OCI-LY7 (cell line): Measurements from ENCODE around the gene OR4F15. TPM values are rescaled to one million over a fixed set of nuclear protein-coding genes. Genes with fewer than 3 reads are reported as not detected.
"Not testable (repeated sequence)": the region's sequence is repeated elsewhere in the genome, so short reads cannot be mapped to it uniquely, and the experiment has no call there.

Experiments
- BruUV-seq: library from RNA; stranded (reverse); fragments of 400-500 nt; replicated peaks from 2 replicates; lab custom pipeline; 2021; lab: Mats Ljungman, UMichigan
- CTCF ChIA-PET: fragments of 300-600 bp; sonication (Branson Sonifier 250); formaldehyde crosslinking; loops from one replicate; lab custom pipeline; 2022; ENCODE audit warnings: antibody characterized with exemption; ENCODE audit not compliant: unreplicated experiment; lab: Charles Lee
- POLR2A ChIA-PET: fragments of 300-600 bp; sonication (Branson Sonifier 250); formaldehyde crosslinking; loops from one replicate; lab custom pipeline; 2022; ENCODE audit warnings: antibody characterized with exemption; lab: Charles Lee
- DNase-seq: peaks from one replicate; pipeline ENCODE4 v3.0.0-alpha.2; 2015; ENCODE audit warnings: low spot score
- H2AFZ ChIP-seq: fragments of 200-600 bp; sonication (generic), shearing (Covaris generic); 2 replicates; pipeline ENCODE4 v1.6.1; 2014; ENCODE audit warnings: mild to moderate bottlenecking, antibody characterized with exemption, low read length, moderate library complexity
- H3K27ac ChIP-seq: fragments of 200-600 bp; sonication (generic); 2 replicates; pipeline ENCODE4 v1.5.1; 2014; ENCODE audit warnings: mixed run types, low read depth, mild to moderate bottlenecking, moderate library complexity, low read length, inconsistent platforms; ENCODE audit not compliant: poor library complexity, severe bottlenecking
- H3K36me3 ChIP-seq: fragments of 200-600 bp; sonication (generic); 2 replicates; pipeline ENCODE4 v1.6.1; 2014; ENCODE audit warnings: mild to moderate bottlenecking, antibody characterized with exemption, low read length, moderate library complexity, mixed read lengths; ENCODE audit not compliant: insufficient read depth
- H3K4me1 ChIP-seq: fragments of 200-600 bp; sonication (generic); 2 replicates; pipeline ENCODE4 v1.5.1; 2014; ENCODE audit warnings: mild to moderate bottlenecking, low read length; ENCODE audit not compliant: insufficient read depth, poor library complexity, severe bottlenecking
- H3K4me2 ChIP-seq: fragments of 200-600 bp; sonication (generic); 2 replicates; pipeline ENCODE4 v1.6.1; 2014; ENCODE audit warnings: mild to moderate bottlenecking, low read length
- H3K4me3 ChIP-seq: fragments of 200-600 bp; sonication (generic); 2 replicates; pipeline ENCODE4 v1.5.1; 2014; ENCODE audit warnings: mild to moderate bottlenecking, low read depth, low read length; ENCODE audit not compliant: poor library complexity, severe bottlenecking
- H3K79me2 ChIP-seq: fragments of 200-600 bp; sonication (generic); 2 replicates; pipeline ENCODE4 v1.6.1; 2016; ENCODE audit warnings: low read depth, mild to moderate bottlenecking, low read length, moderate library complexity, mixed read lengths; ENCODE audit not compliant: insufficient read depth
- H3K9me2 ChIP-seq: fragments of 200-600 bp; sonication (generic); 2 replicates; pipeline ENCODE4 v1.6.1; 2016; ENCODE audit warnings: mild to moderate bottlenecking, low read length, mixed read lengths; ENCODE audit not compliant: insufficient read depth
- H3K9me3 ChIP-seq: fragments of 200-600 bp; sonication (generic); 2 replicates; pipeline ENCODE4 v1.6.1; 2014; ENCODE audit warnings: mild to moderate bottlenecking, mixed run types, low read length, mixed read lengths
- H4K20me1 ChIP-seq: fragments of 200-600 bp; sonication (generic); 2 replicates; pipeline ENCODE4 v1.6.1; 2014; ENCODE audit warnings: mild to moderate bottlenecking, antibody characterized with exemption, low read length, moderate library complexity, mixed read lengths; ENCODE audit not compliant: insufficient read depth
- EZH2phosphoT487 ChIP-seq: fragments of 200-600 bp; sonication (generic); IDR thresholded peaks from 2 replicates; pipeline ENCODE4 v1.6.1; 2018; ENCODE audit warnings: low read depth, borderline replicate concordance, mild to moderate bottlenecking, mixed run types, antibody characterized with exemption, low read length, moderate library complexity, mixed read lengths
- intact Hi-C: fragments of 100-400 bp; cut with micrococcal nuclease; formaldehyde crosslinking; loops from one replicate; pipeline ENCODE4 v1.10.0; 2022; ENCODE audit not compliant: unreplicated experiment
- total RNA-seq, 2 experiments: library from RNA; depleted of rRNA in 1 of 2; stranded (reverse); fragments of >200 nt in 1 of 2; shearing (Covaris generic) in 1 of 2; gene quantifications; 2 replicates each; pipeline ENCODE4 v1.2.3, GENCODE V29; 2014 to 2022
- TF ChIP-seq, protein P1 (sequence below): fragments of 200-600 bp; sonication (generic); conservative IDR thresholded peaks from 2 replicates; pipeline ENCODE4 v1.5.1; 2014; ENCODE audit warnings: mild to moderate bottlenecking, antibody characterized with exemption, low read length, moderate library complexity, mixed read lengths

The OR4F15 gene
- total RNA-seq, 2 experiments from 2014 or later = not detected

- H3K4me3 ChIP-seq, H3K79me2 ChIP-seq, intact Hi-C loops, DNase-seq, BruUV-seq, H3K27ac ChIP-seq, H3K4me2 ChIP-seq, H3K9me3 ChIP-seq, H2AFZ ChIP-seq, H3K9me2 ChIP-seq, H3K36me3 ChIP-seq, H3K4me1 ChIP-seq, H4K20me1 ChIP-seq, CTCF ChIA-PET, POLR2A ChIA-PET: not testable (repeated sequence)
Observed at GRCh38 chr15:101790748-101791147, 21.3 kb upstream of the OR4F15 start.

DNA sequence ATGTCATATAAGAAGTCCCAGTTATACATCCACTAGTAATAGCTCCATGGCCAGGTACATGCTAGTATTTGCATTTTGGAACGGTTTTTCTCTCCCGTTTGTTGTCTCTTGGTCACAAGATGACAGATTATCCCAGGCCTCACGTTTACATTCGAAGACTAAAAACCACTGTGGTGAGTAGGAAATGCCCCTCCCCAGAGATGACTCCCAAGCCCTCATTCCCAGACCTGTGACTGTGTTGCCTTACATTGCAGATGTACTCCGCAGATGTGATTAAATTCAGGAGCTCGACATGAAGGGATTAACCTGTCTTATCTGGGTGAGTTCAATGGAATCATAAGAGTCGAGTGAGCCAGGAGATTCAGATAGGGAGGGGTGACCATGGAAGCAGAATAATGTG is 18.0 kb upstream of the OR4F15 start:
- CTCF ChIA-PET, H4K20me1 ChIP-seq, H3K9me3 ChIP-seq, H2AFZ ChIP-seq, H3K79me2 ChIP-seq, intact Hi-C loops, H3K4me2 ChIP-seq, H3K36me3 ChIP-seq, POLR2A ChIA-PET, H3K9me2 ChIP-seq, DNase-seq, H3K4me3 ChIP-seq, H3K4me1 ChIP-seq, BruUV-seq, H3K27ac ChIP-seq: not testable (repeated sequence)

DNA sequence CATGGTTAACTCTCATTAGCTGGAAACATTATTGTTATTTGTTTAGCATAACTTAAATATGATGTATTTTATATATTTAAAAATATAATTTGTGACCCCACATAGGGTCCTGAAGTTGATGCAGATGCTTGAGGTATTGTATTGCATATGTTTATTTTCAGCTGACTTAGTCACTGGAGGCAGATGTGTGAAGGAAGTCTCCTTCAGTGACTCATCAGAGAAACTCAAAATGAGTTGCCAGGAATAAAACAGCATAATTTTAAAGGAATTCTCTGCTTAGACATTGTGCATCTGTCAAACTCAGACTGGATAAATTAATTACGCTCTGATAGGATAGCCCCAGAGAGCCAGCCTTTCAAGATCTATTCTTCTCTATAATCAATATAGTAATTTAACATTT is 16.5 kb upstream of the OR4F15 start:
- no peaks in the 10 kb centered on the region for H3K4me1 ChIP-seq
- CTCF ChIA-PET = no interaction called here
- no peaks in the 10 kb centered on the region for H3K9me3 ChIP-seq
- DNase-seq = no peak
- H3K36me3 ChIP-seq = no peaks in the 10 kb centered on the region
- TF ChIP-seq EZH2phosphoT487 = no peak
- TF ChIP-seq, protein P1, sequence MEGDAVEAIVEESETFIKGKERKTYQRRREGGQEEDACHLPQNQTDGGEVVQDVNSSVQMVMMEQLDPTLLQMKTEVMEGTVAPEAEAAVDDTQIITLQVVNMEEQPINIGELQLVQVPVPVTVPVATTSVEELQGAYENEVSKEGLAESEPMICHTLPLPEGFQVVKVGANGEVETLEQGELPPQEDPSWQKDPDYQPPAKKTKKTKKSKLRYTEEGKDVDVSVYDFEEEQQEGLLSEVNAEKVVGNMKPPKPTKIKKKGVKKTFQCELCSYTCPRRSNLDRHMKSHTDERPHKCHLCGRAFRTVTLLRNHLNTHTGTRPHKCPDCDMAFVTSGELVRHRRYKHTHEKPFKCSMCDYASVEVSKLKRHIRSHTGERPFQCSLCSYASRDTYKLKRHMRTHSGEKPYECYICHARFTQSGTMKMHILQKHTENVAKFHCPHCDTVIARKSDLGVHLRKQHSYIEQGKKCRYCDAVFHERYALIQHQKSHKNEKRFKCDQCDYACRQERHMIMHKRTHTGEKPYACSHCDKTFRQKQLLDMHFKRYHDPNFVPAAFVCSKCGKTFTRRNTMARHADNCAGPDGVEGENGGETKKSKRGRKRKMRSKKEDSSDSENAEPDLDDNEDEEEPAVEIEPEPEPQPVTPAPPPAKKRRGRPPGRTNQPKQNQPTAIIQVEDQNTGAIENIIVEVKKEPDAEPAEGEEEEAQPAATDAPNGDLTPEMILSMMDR = no peak
- no peak overlapping the region for H3K4me2 ChIP-seq
- intact Hi-C loops = no loop called here
- no TSS peak for BruUV-seq
- POLR2A ChIA-PET = no interaction called here
- H3K9me2 ChIP-seq = no peaks in the 10 kb centered on the region
- H2AFZ ChIP-seq = no peak overlapping the region
- no peaks in the 10 kb centered on the region for H3K79me2 ChIP-seq
- no peaks in the 10 kb centered on the region for H4K20me1 ChIP-seq
- no peak overlapping the region for H3K27ac ChIP-seq
- no peak overlapping the region for H3K4me3 ChIP-seq

DNA sequence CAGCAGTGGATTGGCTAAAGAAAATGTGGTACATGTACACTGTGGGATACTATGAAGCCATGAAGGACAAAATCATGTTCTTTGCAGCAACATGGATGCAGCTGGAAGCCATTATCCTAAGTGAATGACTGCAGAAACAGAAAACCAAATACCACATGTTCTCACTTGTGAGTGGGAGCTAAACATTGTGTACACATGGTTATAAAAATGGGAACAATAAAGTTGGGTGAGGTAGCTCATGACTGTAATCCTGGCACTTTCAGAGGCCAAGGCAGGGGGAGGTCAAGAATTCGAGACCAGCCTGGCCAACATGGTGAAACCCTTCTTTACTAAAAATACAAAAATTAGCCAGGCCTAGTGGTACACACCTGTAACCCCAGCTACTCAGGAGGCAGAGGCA is 12.3 kb upstream of the OR4F15 start:
- Histone ChIP-seq H3K4me1 (no peaks in the 10 kb centered on the region), H3K36me3 (no peaks in the 10 kb centered on the region), H4K20me1 (no peaks in the 10 kb centered on the region), H3K79me2 (no peaks in the 10 kb centered on the region), H3K4me3 (no peak overlapping the region), H3K27ac (no peak overlapping the region), H3K4me2 (no peak overlapping the region), H3K9me2 (no peaks in the 10 kb centered on the region), H3K9me3 (no peaks in the 10 kb centered on the region), H2AFZ (no peak overlapping the region)
- ChIA-PET CTCF (interaction anchor here (0.6 kb wide), 1 partner anchor 547 kb away, joined by 3 read pairs; no protein-coding TSS in a partner anchor), POLR2A (interaction anchor here (0.6 kb wide), 1 partner anchor 85 kb away, joined by 6 read pairs; no protein-coding TSS in a partner anchor)
- no TSS peak for BruUV-seq
- no peak for TF ChIP-seq EZH2phosphoT487
- intact Hi-C loops = no loop called here
- no peak for DNase-seq
